Pancreas (tissue), 10 donors: ENCODE measurements around the gene FEN1. TPM values are rescaled to one million over a fixed set of nuclear protein-coding genes. Genes with fewer than 3 reads are reported as not detected.
A peak's percentile ranks its signal among the peaks of the same experiment; 100 is the strongest.

Source experiments
- ATAC-seq, 4 donors: fragments of 200-7000 bp; cut with Tn5 transposase; one replicate each; pipeline versions ENCODE4 v1.8.0 to v1.9.1; 2020; ENCODE audit warnings: mild to moderate bottlenecking in 4 of 4, moderate library complexity in 4 of 4
- DNase-seq, 6 donors: peaks; one replicate each; pipeline ENCODE4 v3.0.0-alpha.2; 2020
- FAIRE-seq: peaks from 2 replicates; lab custom pipeline; 2012; peaks lifted over from hg19 to GRCh38; lab: Jason Lieb, UNC
- H3K27ac ChIP-seq, 4 donors: fragments of 200-600 bp; sonication (generic); 1 replicate in 3 of 4; 2 replicates in 1 of 4; pipeline versions ENCODE4 v1.5.0 to v1.8.0; 2020
- H3K27me3 ChIP-seq, 4 donors: fragments of 200-600 bp; one replicate each; pipeline ENCODE4 v1.8.0; 2021
- H3K36me3 ChIP-seq, 3 donors: fragments of 200-600 bp; sonication (generic) in 1 of 3; one replicate each; pipeline versions ENCODE4 v1.5.0 to v1.8.0; 2020 to 2021
- H3K4me1 ChIP-seq, 3 donors: fragments of 200-600 bp; one replicate each; pipeline ENCODE4 v1.8.0; 2021
- H3K4me3 ChIP-seq, 4 donors: fragments of 200-600 bp; sonication (generic) in 2 of 4; one replicate each; pipeline versions ENCODE4 v1.5.0 to v1.8.0; 2020 to 2021
- H3K9me3 ChIP-seq, 4 donors: fragments of 200-600 bp; one replicate each; pipeline ENCODE4 v1.8.0; 2021
- CTCF ChIP-seq, 4 donors: fragments of 200-600 bp; sonication (generic) in 3 of 4; IDR thresholded peaks; one replicate each; pipeline versions ENCODE4 v1.5.0 to v1.8.0; 2021; ENCODE audit warnings: antibody characterized with exemption in 4 of 4
- whole genome bisulfite sequencing, 2 donors: extraction: QIAGEN DNeasy Blood & Tissue Kit; methylation state at CpG; one replicate each; pipeline ENCODE4 v1.1.7; 2013; 5-methylcytosine and 5-hydroxymethylcytosine counted together
- intact Hi-C, 3 donors: fragments of 100-400 bp; cut with DNase I; formaldehyde crosslinking; loops; one replicate each; pipeline versions ENCODE4 v1.11.1 to v1.14.2; 2022
- polyA plus RNA-seq, 2 donors: library from polyadenylated mRNA; stranded (reverse); fragments of 200-250 nt; gene quantifications; one replicate each; pipeline ENCODE4 v1.2.3, GENCODE V29; 2013
- total RNA-seq, 6 donors: library from RNA; stranded (reverse); fragmentation: NEBNext Ultra II Directional in 4 of 6; extraction: Animal tissue kit (Norgen Biotek cat#: 25700) in 4 of 6; gene quantifications; one replicate each; pipeline versions ENCODE4 v1.2.1 to v1.2.4, GENCODE V29; 2021 to 2023
- donor health status: healthy with polysubstance abuse.
- donor health status: DM: no; HTN: no; CAD: no; lungs with moderate emphysema.
- donor health status: DM: no; HTN: no; CAD: no.
- donor health status: control.
- donor health status: control.
- donor health status: Bipolar disorder and iron deficiency.
- donor health status: DM: yes; HTN: yes; CAD: no.
- donor health status: DM: no; HTN: no; CAD: no.
- donor health status: DM: no; HTN: no; CAD: no.
- donor health status: DM: yes; HTN: yes; CAD: no.

FEN1 gene
- total and polyA plus RNA-seq, 8 donors, result 2.3 to 7.3 (median 4.7) TPM

DNA sequence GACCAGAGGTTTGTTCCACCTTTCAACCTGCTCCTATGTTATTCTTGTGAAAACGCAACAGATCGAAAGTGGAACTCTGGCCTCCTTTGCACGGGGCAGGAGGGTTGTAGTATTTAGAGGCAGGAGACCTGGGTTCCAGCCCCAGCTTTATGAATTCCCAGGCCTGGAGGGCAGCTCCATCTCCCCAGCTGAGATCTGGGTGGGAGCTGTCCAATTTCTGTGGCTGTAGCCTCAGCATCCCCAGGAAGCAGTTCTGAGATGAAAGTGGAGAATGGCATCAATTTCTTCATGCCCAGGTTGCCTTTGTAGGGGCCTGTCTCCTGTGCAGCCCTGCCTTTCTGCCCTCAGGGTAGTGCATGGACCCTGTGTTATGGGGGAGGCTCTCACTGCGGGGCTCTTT is 39.5 kb downstream of the FEN1 start:
- Histone ChIP-seq H3K4me3 (no peak overlapping the region), H3K27me3 (no peaks in the 10 kb centered on the region), H3K9me3 (no peaks in the 10 kb centered on the region), H3K36me3 (no peaks in the 10 kb centered on the region), H3K4me1 (peaks cover 0 to 5% (median 2%) of the 10 kb centered on the region in 3 donors), H3K27ac (no peak overlapping the region)
- ATAC-seq (no peak), DNase-seq (no peak), FAIRE-seq (no peak)
- intact Hi-C loops, result no loop called here
- 95% methylated on average over 4 of the region's 4 CpGs for WGBS, 2 donors
- TF ChIP-seq CTCF (IDR thresholded peaks at IDR 0.05), result no peak

DNA sequence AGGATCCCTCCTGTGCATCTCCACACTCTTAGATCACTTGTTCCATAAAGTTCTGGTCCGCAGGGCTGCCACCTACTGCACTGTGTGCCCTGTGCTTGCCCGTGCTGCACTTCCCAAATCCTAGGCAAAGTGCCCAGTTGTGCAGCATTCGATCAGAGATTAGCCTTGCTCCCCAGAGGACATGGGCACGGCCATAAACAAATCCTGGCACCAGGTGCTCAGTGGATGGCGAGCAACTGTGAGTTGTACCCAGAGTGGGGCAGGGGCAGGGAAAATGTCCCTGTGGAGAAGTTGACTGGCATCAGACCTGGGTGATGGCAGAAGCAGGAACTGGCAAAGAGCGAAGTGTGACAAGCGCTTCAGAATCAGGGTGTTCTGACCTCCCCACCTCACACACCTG is 40.0 kb downstream of the FEN1 start:
- TF ChIP-seq CTCF (IDR thresholded peaks at IDR 0.05), result no peak
- H3K4me1 ChIP-seq, result peaks cover 0 to 5% (median 2%) of the 10 kb centered on the region in 3 donors
- no peak overlapping the region for H3K4me3 ChIP-seq
- no peaks in the 10 kb centered on the region for H3K36me3 ChIP-seq
- ATAC-seq (no peak), DNase-seq (peak in 1 of 6 donors; percentile 38), FAIRE-seq (no peak)
- H3K9me3 ChIP-seq, result no peaks in the 10 kb centered on the region
- no peak overlapping the region for H3K27ac ChIP-seq
- intact Hi-C loops, result no loop called here
- H3K27me3 ChIP-seq, result no peaks in the 10 kb centered on the region
- WGBS, 2 donors, result 54 to 57% methylated on average over 7 of the region's 7 CpGs

- Histone ChIP-seq H3K9me3 (no peaks in the 10 kb centered on the region), H3K36me3 (no peaks in the 10 kb centered on the region), H3K27ac (no peak overlapping the region), H3K4me1 (peaks cover 0 to 2% (median under 1%) of the 10 kb centered on the region in 3 donors), H3K27me3 (no peaks in the 10 kb centered on the region), H3K4me3 (no peak overlapping the region)
- FAIRE-seq (no peak), ATAC-seq (no peak), DNase-seq (peak in 2 of 6 donors; percentile 0 to 10)
- intact Hi-C loops, result no loop called here
- WGBS, 2 donors, result 78% methylated on average over 11 of the region's 11 CpGs
- no peak for TF ChIP-seq CTCF (IDR thresholded peaks at IDR 0.05)
Measured at GRCh38 chr11:61833471-61833870, 40.8 kb downstream of the FEN1 start.

GRCh38 chr11:61833926-61834277 is 41.2 kb downstream of the FEN1 start:
- no peak for FAIRE-seq
- Histone ChIP-seq H3K36me3 (no peaks in the 10 kb centered on the region), H3K9me3 (no peaks in the 10 kb centered on the region), H3K4me1 (peaks cover 0 to 2% (median 0%) of the 10 kb centered on the region in 3 donors), H3K27ac (peak overlapping the region in 1 of 4 donors; percentile 4), H3K4me3 (no peak overlapping the region), H3K27me3 (no peaks in the 10 kb centered on the region)
- intact Hi-C loops, result no loop called here
- peak in 1 of 6 donors; percentile 13 for DNase-seq
- 93 to 95% methylated on average over 12 of the region's 12 CpGs for WGBS, 2 donors
- no peak for TF ChIP-seq CTCF (IDR thresholded peaks at IDR 0.05)
- no peak for ATAC-seq

DNA sequence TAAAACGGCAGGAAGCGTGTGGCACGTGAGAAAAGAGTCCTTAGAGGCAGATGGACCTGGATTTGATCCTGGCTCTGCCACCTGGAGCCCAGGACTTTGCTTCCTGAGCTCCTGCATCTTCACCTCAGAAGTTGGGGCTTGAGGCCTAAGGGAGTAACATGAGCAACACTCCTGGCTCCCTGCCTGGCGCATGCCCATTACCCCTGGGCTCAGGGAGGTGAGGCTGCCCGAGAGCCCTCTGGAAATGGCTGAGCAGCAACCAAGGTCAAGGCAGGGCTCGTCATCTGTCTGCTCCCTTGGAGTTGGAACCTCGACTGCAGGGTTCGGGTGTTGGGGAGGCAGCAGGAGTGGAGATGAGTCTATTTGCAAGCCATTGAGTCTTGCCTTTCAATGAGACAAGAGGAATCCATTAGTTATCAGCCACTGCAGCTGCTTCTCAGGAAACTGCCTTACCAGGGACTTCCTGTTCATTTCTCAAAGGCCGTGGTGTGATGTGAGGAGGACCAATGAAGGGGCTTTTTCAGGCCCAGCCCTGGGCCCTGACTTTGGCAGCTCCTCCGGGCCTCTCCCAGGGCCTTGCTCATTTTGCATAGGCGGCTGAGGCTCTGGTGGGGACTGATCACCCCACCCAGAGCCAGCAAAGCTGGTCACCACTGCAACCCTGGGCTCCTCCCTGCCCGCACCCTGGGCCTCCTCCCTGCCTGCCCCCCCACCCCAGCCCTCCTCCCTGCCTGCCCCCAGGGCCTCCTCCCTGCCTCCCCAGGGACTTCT is 41.8 kb downstream of the FEN1 start:
- 60 to 70% methylated on average over 11 to 12 of the region's 12 CpGs for WGBS, 2 donors
- no peak for FAIRE-seq
- DNase-seq, result no peak
- no peak for TF ChIP-seq CTCF (IDR thresholded peaks at IDR 0.05)
- H3K9me3 ChIP-seq, result no peaks in the 10 kb centered on the region
- peaks cover 0 to under 1% (median 0%) of the 10 kb centered on the region in 3 donors for H3K4me1 ChIP-seq
- no peaks in the 10 kb centered on the region for H3K27me3 ChIP-seq
- no peaks in the 10 kb centered on the region for H3K36me3 ChIP-seq
- intact Hi-C loops, result no loop called here
- ATAC-seq, result peak in 3 of 4 donors; percentile 53 to 63 (median 59)
- H3K27ac ChIP-seq, result peak overlapping the region in 1 of 4 donors; percentile 4
- no peak overlapping the region for H3K4me3 ChIP-seq
